ENCODE data around the gene METTL8.

- TF ChIP-seq POLR2A (IDR thresholded peaks at IDR 0.05; ENCODE audit: low read length) (no peak), GATA1 (IDR thresholded peaks at IDR 0.05; ENCODE audit: low read depth, low read length) (no peak)
These were observed 33.4 kb downstream of the METTL8 start for GRCh38 chr2:171400395-171400794.

Measured in erythroblast (primary cell).